H1 (cell line): ENCODE measurements around the gene MOB1B. TPM values are rescaled to one million over a fixed set of nuclear protein-coding genes. Genes with fewer than 3 reads are reported as not detected.

Experiments
- CTCF ChIA-PET: fragments of 300-600 bp; sonication (Branson Sonifier 250); formaldehyde crosslinking; loops from one replicate; lab custom pipeline; 2021; ENCODE audit not compliant: partially characterized antibody; lab: Charles Lee
- POLR2A ChIA-PET: fragments of 300-600 bp; sonication (Branson Sonifier 250); formaldehyde crosslinking; loops from one replicate; lab custom pipeline; 2021; ENCODE audit warnings: inconsistent platforms; ENCODE audit not compliant: partially characterized antibody; lab: Charles Lee
- DNase-seq, 2 experiments: peaks; one replicate each; pipeline versions ENCODE4 v3.0.0 to v3.0.0-alpha.2; 2010 to 2022; ENCODE audit warnings: low spot score in 2 of 2, low read depth in 1 of 2, mixed read lengths in 1 of 2
- FAIRE-seq: peaks from 2 replicates; lab custom pipeline; 2011; peaks lifted over from hg19 to GRCh38; lab: Jason Lieb, UNC
- H2AFZ ChIP-seq: 2 replicates; pipeline ENCODE4 v1.8.1; 2012; ENCODE audit warnings: low read length, inconsistent platforms
- H2AK5ac ChIP-seq: 2 replicates; pipeline ENCODE4 v1.6.1; 2013; ENCODE audit warnings: low read depth, low read length
- H2BK120ac ChIP-seq: replicated peaks from 2 replicates; pipeline ENCODE3; 2013; ENCODE audit warnings: low read depth, low read length, inconsistent platforms
- H2BK12ac ChIP-seq: 2 replicates; pipeline ENCODE4 v1.6.1; 2013; ENCODE audit warnings: low read depth, low read length
- H2BK15ac ChIP-seq: 2 replicates; pipeline ENCODE4 v1.6.1; 2013; ENCODE audit warnings: low read length
- H2BK20ac ChIP-seq: 2 replicates; pipeline ENCODE4 v1.6.1; 2013; ENCODE audit warnings: low read length
- H2BK5ac ChIP-seq: 2 replicates; pipeline ENCODE4 v1.6.1; 2013; ENCODE audit warnings: low read depth, low read length
- H3K14ac ChIP-seq: 2 replicates; pipeline ENCODE4 v1.6.1; 2013; ENCODE audit warnings: inconsistent platforms; ENCODE audit not compliant: insufficient read length
- H3K18ac ChIP-seq: 2 replicates; pipeline ENCODE4 v1.6.1; 2013; ENCODE audit warnings: low read length; ENCODE audit errors: extremely low read depth
- H3K23ac ChIP-seq: 2 replicates; pipeline ENCODE4 v1.6.1; 2013; ENCODE audit warnings: inconsistent platforms; ENCODE audit not compliant: insufficient read length
- H3K23me2 ChIP-seq: 2 replicates; pipeline ENCODE4 v1.6.1; 2013; ENCODE audit warnings: low read depth, low read length
- H3K27ac ChIP-seq: 2 replicates; pipeline ENCODE4 v1.6.1; 2011; ENCODE audit warnings: low read depth, low read length, inconsistent platforms
- H3K27me3 ChIP-seq, 4 experiments: replicated peaks in 1 of 4; 1 replicate in 1 of 4; 2 replicates in 3 of 4; pipeline versions ENCODE4 v1.6.1 to v1.8.1; 2011 to 2013; ENCODE audit warnings: low read length in 3 of 4, mild to moderate bottlenecking in 3 of 4, inconsistent platforms in 2 of 4, mixed read lengths in 2 of 4, moderate library complexity in 1 of 4; ENCODE audit not compliant: control insufficient read depth in 3 of 4, insufficient read depth in 3 of 4; ENCODE audit errors: extremely low read depth in 1 of 4
- H3K36me3 ChIP-seq, 4 experiments: 2 replicates each; pipeline versions ENCODE4 v1.6.1 to v1.8.1; 2011 to 2013; ENCODE audit warnings: mild to moderate bottlenecking in 4 of 4, low read length in 3 of 4, moderate library complexity in 2 of 4, control low read depth in 1 of 4, inconsistent platforms in 1 of 4; ENCODE audit not compliant: insufficient read depth in 4 of 4, control insufficient read depth in 2 of 4
- H3K4ac ChIP-seq: replicated peaks from 2 replicates; pipeline ENCODE3; 2013; ENCODE audit warnings: low read length, low read depth, mixed read lengths, inconsistent platforms; ENCODE audit not compliant: insufficient read length
- H3K4me1 ChIP-seq, 4 experiments: replicated peaks in 1 of 4; 1 replicate in 1 of 4; 2 replicates in 3 of 4; pipeline versions ENCODE4 v1.6.1 to v1.8.1; 2011 to 2013; ENCODE audit warnings: low read length in 3 of 4, inconsistent platforms in 2 of 4, mixed read lengths in 1 of 4; ENCODE audit not compliant: insufficient read depth in 4 of 4, control insufficient read depth in 3 of 4
- H3K4me2 ChIP-seq, 2 experiments: 2 replicates each; pipeline versions ENCODE4 v1.6.1 to v1.8.1; 2011 to 2013; ENCODE audit warnings: low read depth in 2 of 2, low read length in 2 of 2, control low read depth in 1 of 2, inconsistent platforms in 1 of 2, mild to moderate bottlenecking in 1 of 2; ENCODE audit not compliant: insufficient read depth in 1 of 2
- H3K4me3 ChIP-seq, 4 experiments: fragments of 200-600, 300-600 bp in 1 of 4; sonication (generic), shearing (Covaris generic), sonication (Bioruptor Twin) in 1 of 4; 2 replicates each; pipeline versions ENCODE4 v1.5.1 to v1.8.1; 2011 to 2016; ENCODE audit warnings: low read length in 4 of 4, low read depth in 3 of 4, control low read depth in 2 of 4, inconsistent platforms in 2 of 4, mild to moderate bottlenecking in 2 of 4, mixed read lengths in 1 of 4, moderate library complexity in 1 of 4; ENCODE audit not compliant: insufficient read depth in 2 of 4; ENCODE audit errors: extremely low read depth in 1 of 4
- H3K56ac ChIP-seq: replicated peaks from 2 replicates; pipeline ENCODE3; 2013; ENCODE audit warnings: low read depth, mild to moderate bottlenecking, mixed read lengths, low read length, inconsistent platforms; ENCODE audit not compliant: insufficient read length
- H3K79me1 ChIP-seq: 2 replicates; pipeline ENCODE4 v1.6.1; 2013; ENCODE audit warnings: low read depth, low read length, control low read depth
- H3K79me2 ChIP-seq, 2 experiments: 2 replicates each; pipeline versions ENCODE4 v1.6.1 to v1.8.1; 2012 to 2013; ENCODE audit warnings: low read length in 2 of 2, mild to moderate bottlenecking in 2 of 2, inconsistent platforms in 1 of 2; ENCODE audit not compliant: insufficient read depth in 2 of 2, control insufficient read depth in 1 of 2
- H3K9ac ChIP-seq, 4 experiments: replicated peaks in 1 of 4; 1 replicate in 1 of 4; 2 replicates in 3 of 4; pipeline versions ENCODE4 v1.6.1 to v1.8.1; 2011 to 2013; ENCODE audit warnings: low read depth in 3 of 4, low read length in 3 of 4, control low read depth in 2 of 4, mild to moderate bottlenecking in 2 of 4, moderate library complexity in 2 of 4, inconsistent platforms in 1 of 4; ENCODE audit errors: extremely low read depth in 1 of 4
- H3K9me3 ChIP-seq, 2 experiments: 2 replicates each; pipeline versions ENCODE4 v1.6.1 to v1.8.1; 2012 to 2013; ENCODE audit warnings: mild to moderate bottlenecking in 2 of 2, moderate library complexity in 2 of 2, control low read depth in 1 of 2, inconsistent platforms in 1 of 2, low read depth in 1 of 2, low read length in 1 of 2, mixed read lengths in 1 of 2; ENCODE audit not compliant: insufficient read depth in 2 of 2
- H4K20me1 ChIP-seq, 2 experiments: replicated peaks in 1 of 2; 2 replicates each; pipeline versions ENCODE3 to v1.8.1; 2011 to 2013; ENCODE audit warnings: inconsistent platforms in 2 of 2, low read length in 2 of 2, mild to moderate bottlenecking in 1 of 2; ENCODE audit not compliant: insufficient read depth in 2 of 2, control insufficient read depth in 1 of 2
- H4K5ac ChIP-seq: 2 replicates; pipeline ENCODE4 v1.6.1; 2013; ENCODE audit warnings: low read length, low read depth, mixed read lengths, inconsistent platforms; ENCODE audit not compliant: insufficient read length
- H4K8ac ChIP-seq: 2 replicates; pipeline ENCODE4 v1.8.0; 2013; ENCODE audit warnings: mild to moderate bottlenecking, moderate library complexity, low read length, inconsistent platforms; ENCODE audit not compliant: insufficient read depth; ENCODE audit errors: extremely low read depth
- H4K91ac ChIP-seq: replicated peaks from 2 replicates; pipeline ENCODE3; 2013; ENCODE audit warnings: low read length, mixed read lengths, inconsistent platforms; ENCODE audit not compliant: insufficient read length
- EP300 ChIP-seq, 2 experiments: IDR thresholded peaks; 1 replicate in 1 of 2; 2 replicates in 1 of 2; pipeline ENCODE4 v1.6.1; 2011 to 2012; ENCODE audit warnings: low read depth in 2 of 2, low read length in 2 of 2, mild to moderate bottlenecking in 2 of 2, borderline replicate concordance in 1 of 2, inconsistent platforms in 1 of 2, moderate library complexity in 1 of 2
- FOSL1 ChIP-seq: IDR thresholded peaks from 2 replicates; pipeline ENCODE4 v1.6.1; 2011; ENCODE audit warnings: mild to moderate bottlenecking, low read depth, low read length, moderate library complexity; ENCODE audit not compliant: insufficient read depth
- MAFK ChIP-seq: IDR thresholded peaks from 2 replicates; pipeline ENCODE4 v1.6.1; 2012; ENCODE audit warnings: low read depth, mild to moderate bottlenecking, improper control_type of control experiment, low read length
- polyA plus RNA-seq, 7 experiments: library from polyadenylated mRNA; depleted of rRNA in 3 of 7; stranded (reverse) in 5 of 7; unstranded in 2 of 7; fragments of >200 nt in 5 of 7; fragments of 200-250 nt in 2 of 7; gene quantifications; 1 replicate in 5 of 7; 2 replicates in 1 of 7; 4 replicates in 1 of 7; pipeline versions ENCODE4 v1.2.1 to v1.2.3, GENCODE V29; 2011 to 2013; ENCODE audit warnings: missing spikeins in 2 of 7, mixed read lengths in 2 of 7
- total RNA-seq: library from RNA; stranded (reverse); fragmentation: NEBNext Ultra II Directional; extraction: Animal tissue kit (Norgen Biotek cat#: 25700); gene quantifications from 2 replicates; pipeline ENCODE4 v1.2.1, GENCODE V29; 2021

MOB1B gene
- total and polyA plus RNA-seq, 2 of the 8 experiments (the other 6 are each of a cell fraction or from before 2014, with no cell fraction given), result 3.8 to 33.5 TPM

DNA sequence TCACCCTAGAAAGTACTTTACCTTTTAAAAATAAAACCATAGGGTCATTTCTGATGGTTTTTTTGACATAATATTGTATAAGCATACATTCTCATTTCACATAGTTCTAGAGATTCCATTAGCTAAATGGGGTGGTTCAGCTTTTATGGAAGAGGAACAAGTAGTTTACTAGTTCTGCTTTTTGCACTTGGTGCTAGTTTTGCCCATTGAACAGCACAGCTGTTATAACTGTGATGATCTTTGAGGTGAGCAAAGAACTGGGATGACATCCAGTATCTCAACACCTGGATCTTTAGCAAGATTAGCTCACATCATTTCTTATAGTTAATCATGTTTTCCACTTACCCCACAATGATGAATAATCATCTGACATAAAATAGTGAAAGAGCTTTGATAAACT, 40.9 kb downstream of the MOB1B start:
- no peak overlapping the region for H3K56ac ChIP-seq
- no peak overlapping the region for H2BK15ac ChIP-seq
- POLR2A ChIA-PET, result interaction anchor here (0.7 kb wide), 1 partner anchor 117 kb away, joined by 3 read pairs; no protein-coding TSS in a partner anchor
- no peak overlapping the region for H2AFZ ChIP-seq
- H2BK20ac ChIP-seq, result no peak overlapping the region
- H3K23me2 ChIP-seq, result no peaks in the 10 kb centered on the region
- H4K91ac ChIP-seq, result no peak overlapping the region
- H3K4ac ChIP-seq, result no peak overlapping the region
- CTCF ChIA-PET, result interaction anchor here (0.6 to 1.2 kb wide), 3 partner anchors 104 to 263 kb away, joined by 3 to 4 read pairs (median 3); no protein-coding TSS in a partner anchor
- no peaks in the 10 kb centered on the region for H3K9me3 ChIP-seq
- no peak for TF ChIP-seq MAFK
- no peak for TF ChIP-seq EP300 (IDR thresholded peaks at IDR 0.05; ENCODE audit: borderline replicate concordance in 1 of 2, low read depth in 2 of 2, low read length in 2 of 2)
- TF ChIP-seq FOSL1, result no peak
- no peak overlapping the region for H4K8ac ChIP-seq
- no peaks in the 10 kb centered on the region for H3K36me3 ChIP-seq
- H3K4me2 ChIP-seq, result no peak overlapping the region
- no peaks in the 10 kb centered on the region; the same call in 1 of the 2 replicates for H3K79me1 ChIP-seq
- H4K5ac ChIP-seq, result no peak overlapping the region
- FAIRE-seq (no peak), DNase-seq (no peak)
- no peak overlapping the region for H3K23ac ChIP-seq
- no peak overlapping the region for H3K27ac ChIP-seq
- H2BK120ac ChIP-seq, result no peak overlapping the region
- H3K79me2 ChIP-seq, result peaks cover 0 to 42% of the 10 kb centered on the region in 2 experiments; a peak in 2 of 4 replicates
- peaks cover 0 to 3% of the 10 kb centered on the region in 2 experiments for H4K20me1 ChIP-seq
- no peak overlapping the region for H3K4me3 ChIP-seq
- peaks cover 0 to 9% (median 0%) of the 10 kb centered on the region in 4 experiments; a peak in 1 of 7 replicates for H3K4me1 ChIP-seq
- H3K14ac ChIP-seq, result no peak overlapping the region
- H2BK12ac ChIP-seq, result no peak overlapping the region
- no peaks in the 10 kb centered on the region for H3K27me3 ChIP-seq
- H2AK5ac ChIP-seq, result no peak overlapping the region
- H3K9ac ChIP-seq, result no peak overlapping the region
- no peak overlapping the region for H2BK5ac ChIP-seq
- H3K18ac ChIP-seq, result no peak overlapping the region
